ENCODE data around the gene CACNA1I.

CACNA1I gene

DNA sequence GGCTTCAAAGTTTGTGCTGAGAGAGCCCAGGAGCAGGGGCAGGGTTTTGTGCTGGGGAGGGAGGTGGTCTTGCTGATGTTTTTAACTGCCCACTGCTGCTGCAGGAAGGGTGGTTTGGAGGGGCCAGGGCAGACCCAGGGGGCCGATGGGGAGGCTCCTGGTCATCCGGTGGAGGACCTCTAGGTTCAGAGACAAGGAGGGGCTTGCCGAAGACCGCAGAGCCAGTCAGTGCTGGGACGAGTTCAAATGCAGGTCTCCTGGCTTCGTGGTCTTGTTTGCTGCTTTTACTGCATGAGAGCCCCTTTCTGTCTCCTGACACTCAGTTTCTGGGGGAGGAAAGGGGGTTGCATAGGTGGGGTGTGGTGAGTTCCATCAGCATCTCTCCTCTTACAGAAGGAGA is 26.0 kb downstream of the CACNA1I start:
- no peak overlapping the region for H3K4me3 ChIP-seq (ENCODE audit: low read depth, low read length)

DNA sequence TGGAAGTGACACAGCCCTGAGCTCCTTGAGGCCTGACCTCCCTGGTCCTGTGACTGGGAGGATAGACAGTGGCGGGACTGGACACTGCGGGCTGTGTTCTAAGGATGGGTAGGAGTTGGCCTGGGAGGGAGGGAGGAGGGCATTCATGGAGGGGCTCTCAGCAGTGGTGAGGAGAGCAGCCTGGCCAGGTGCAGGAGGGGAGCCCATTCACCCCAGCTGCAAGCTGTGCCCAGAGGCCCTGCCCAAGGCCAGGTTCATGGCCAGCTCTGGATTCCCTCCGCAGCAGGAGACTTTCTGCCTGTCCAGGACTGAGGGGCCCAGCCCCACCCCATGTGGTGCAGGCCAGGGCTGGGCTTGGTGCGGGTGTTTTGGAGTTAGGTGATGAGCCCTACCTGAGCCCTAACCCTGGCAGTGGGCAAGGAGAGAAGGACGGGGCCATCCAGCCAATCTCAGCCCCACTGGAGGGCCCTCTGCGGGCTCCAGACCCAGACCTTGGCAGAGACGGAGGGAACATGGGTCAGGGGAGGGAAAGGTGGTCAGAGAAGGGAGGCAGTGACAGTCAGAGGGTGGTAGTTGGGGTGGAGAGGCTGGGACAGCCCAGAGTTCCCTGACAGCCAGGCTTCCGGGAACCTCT is 26.8 kb downstream of the CACNA1I start:
- CTCF ChIA-PET: interaction anchor here (0.5 kb wide), 1 partner anchor 1406 kb away, joined by 4 read pairs; no protein-coding TSS in a partner anchor
- Histone ChIP-seq H3K9me3 (ENCODE audit: control insufficient read depth, insufficient read depth, low read depth, low read length) (no peaks in the 10 kb centered on the region), H3K36me3 (ENCODE audit: control insufficient read depth in 2 of 2, insufficient read depth in 1 of 2, low read length in 2 of 2) (no peaks in the 10 kb centered on the region), H3K27ac (ENCODE audit: extremely low read depth, low read depth, low read length) (no peak overlapping the region), H3K4me3 (ENCODE audit: low read depth, low read length) (no peak overlapping the region), H3K4me1 (ENCODE audit: control insufficient read depth, insufficient read depth, low read length) (no peaks in the 10 kb centered on the region)
- POLR2A ChIA-PET: no interaction called here
- peak; percentile 59; the same call in 1 of the 2 replicates for TF ChIP-seq ZBTB48 (tag by site-specific recombination; IDR thresholded peaks at IDR 0.05)
- TF ChIP-seq, protein P1, sequence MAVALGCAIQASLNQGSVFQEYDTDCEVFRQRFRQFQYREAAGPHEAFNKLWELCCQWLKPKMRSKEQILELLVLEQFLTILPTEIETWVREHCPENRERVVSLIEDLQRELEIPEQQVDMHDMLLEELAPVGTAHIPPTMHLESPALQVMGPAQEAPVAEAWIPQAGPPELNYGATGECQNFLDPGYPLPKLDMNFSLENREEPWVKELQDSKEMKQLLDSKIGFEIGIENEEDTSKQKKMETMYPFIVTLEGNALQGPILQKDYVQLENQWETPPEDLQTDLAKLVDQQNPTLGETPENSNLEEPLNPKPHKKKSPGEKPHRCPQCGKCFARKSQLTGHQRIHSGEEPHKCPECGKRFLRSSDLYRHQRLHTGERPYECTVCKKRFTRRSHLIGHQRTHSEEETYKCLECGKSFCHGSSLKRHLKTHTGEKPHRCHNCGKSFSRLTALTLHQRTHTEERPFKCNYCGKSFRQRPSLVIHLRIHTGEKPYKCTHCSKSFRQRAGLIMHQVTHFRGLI (tag by site-specific recombination; IDR thresholded peaks at IDR 0.05): peak; percentile 79
- no peak for TF ChIP-seq PRDM1 (tag by site-specific recombination; IDR thresholded peaks at IDR 0.05)
- TF ChIP-seq, protein P2, sequence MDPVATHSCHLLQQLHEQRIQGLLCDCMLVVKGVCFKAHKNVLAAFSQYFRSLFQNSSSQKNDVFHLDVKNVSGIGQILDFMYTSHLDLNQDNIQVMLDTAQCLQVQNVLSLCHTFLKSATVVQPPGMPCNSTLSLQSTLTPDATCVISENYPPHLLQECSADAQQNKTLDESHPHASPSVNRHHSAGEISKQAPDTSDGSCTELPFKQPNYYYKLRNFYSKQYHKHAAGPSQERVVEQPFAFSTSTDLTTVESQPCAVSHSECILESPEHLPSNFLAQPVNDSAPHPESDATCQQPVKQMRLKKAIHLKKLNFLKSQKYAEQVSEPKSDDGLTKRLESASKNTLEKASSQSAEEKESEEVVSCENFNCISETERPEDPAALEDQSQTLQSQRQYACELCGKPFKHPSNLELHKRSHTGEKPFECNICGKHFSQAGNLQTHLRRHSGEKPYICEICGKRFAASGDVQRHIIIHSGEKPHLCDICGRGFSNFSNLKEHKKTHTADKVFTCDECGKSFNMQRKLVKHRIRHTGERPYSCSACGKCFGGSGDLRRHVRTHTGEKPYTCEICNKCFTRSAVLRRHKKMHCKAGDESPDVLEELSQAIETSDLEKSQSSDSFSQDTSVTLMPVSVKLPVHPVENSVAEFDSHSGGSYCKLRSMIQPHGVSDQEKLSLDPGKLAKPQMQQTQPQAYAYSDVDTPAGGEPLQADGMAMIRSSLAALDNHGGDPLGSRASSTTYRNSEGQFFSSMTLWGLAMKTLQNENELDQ (tag by site-specific recombination; IDR thresholded peaks at IDR 0.05; ENCODE audit: low read depth): no peak

More for the DNA sequence above, 26.0 kb downstream of the CACNA1I start:
- Histone ChIP-seq H3K4me1 (ENCODE audit: control insufficient read depth, insufficient read depth, low read length) (no peaks in the 10 kb centered on the region), H3K36me3 (ENCODE audit: control insufficient read depth in 2 of 2, insufficient read depth in 1 of 2, low read length in 2 of 2) (no peaks in the 10 kb centered on the region), H3K27ac (ENCODE audit: extremely low read depth, low read depth, low read length) (no peak overlapping the region), H3K9me3 (ENCODE audit: control insufficient read depth, insufficient read depth, low read depth, low read length) (no peaks in the 10 kb centered on the region)
- TF ChIP-seq ZBTB17 (tag by site-specific recombination; IDR thresholded peaks at IDR 0.05) (no peak), ZNF585B (tag by site-specific recombination; IDR thresholded peaks at IDR 0.05) (no peak), ZFP37 (tag by site-specific recombination; IDR thresholded peaks at IDR 0.05) (no peak), ZNF433 (tag by site-specific recombination; IDR thresholded peaks at IDR 0.05; ENCODE audit: low read depth) (no peak), PBX3 (CRISPR knock-in tag; IDR thresholded peaks at IDR 0.05) (no peak), ZNF157 (tag by site-specific recombination; IDR thresholded peaks at IDR 0.05) (no peak), ZBTB20 (tag by site-specific recombination; IDR thresholded peaks at IDR 0.05) (no peak), YY2 (tag by site-specific recombination; IDR thresholded peaks at IDR 0.05) (no peak), ZNF518A (tag by site-specific recombination; conservative IDR thresholded peaks at IDR 0.05; ENCODE audit: low read depth) (no peak), ZNF239 (tag by site-specific recombination; IDR thresholded peaks at IDR 0.05) (no peak), ZNF169 (tag by site-specific recombination; IDR thresholded peaks at IDR 0.05) (no peak), ZNF664 (tag by site-specific recombination; IDR thresholded peaks at IDR 0.05) (no peak), ZNF335 (tag by site-specific recombination; conservative IDR thresholded peaks at IDR 0.05) (no peak)
- TF ChIP-seq, protein P3, sequence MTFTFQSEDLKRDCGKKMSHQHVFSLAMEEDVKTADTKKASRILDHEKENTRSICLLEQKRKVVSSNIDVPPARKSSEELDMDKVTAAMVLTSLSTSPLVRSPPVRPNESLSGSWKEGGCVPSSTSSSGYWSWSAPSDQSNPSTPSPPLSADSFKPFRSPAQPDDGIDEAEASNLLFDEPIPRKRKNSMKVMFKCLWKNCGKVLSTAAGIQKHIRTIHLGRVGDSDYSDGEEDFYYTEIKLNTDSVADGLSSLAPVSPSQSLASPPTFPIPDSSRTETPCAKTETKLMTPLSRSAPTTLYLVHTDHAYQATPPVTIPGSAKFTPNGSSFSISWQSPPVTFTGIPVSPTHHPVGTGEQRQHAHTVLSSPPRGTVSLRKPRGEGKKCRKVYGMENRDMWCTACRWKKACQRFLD (tag by site-specific recombination; IDR thresholded peaks at IDR 0.05): no peak
- ChIA-PET POLR2A (no interaction called here), CTCF (no interaction called here)

All from HEK293 (cell line).